ENCODE data around the gene LGR6.

GRCh38 chr1:202187697-202188407 lies 5.7 kb upstream of the LGR6 start:
- TF ChIP-seq POLR2AphosphoS5 (IDR thresholded peaks at IDR 0.05), result no peak
- TF ChIP-seq CTCF (IDR thresholded peaks at IDR 0.05), result no peak
- no peak for TF ChIP-seq POLR2A (IDR thresholded peaks at IDR 0.05)

All from breast epithelium (tissue), 3 donors.